ENCODE data around the gene LAMB2. TPM values are rescaled to one million over a fixed set of nuclear protein-coding genes. Genes with fewer than 3 reads are reported as not detected.

Gene LAMB2
- total RNA-seq, 2 experiments from 2014 or later, result 0.44 TPM; not detected in 1

- Histone ChIP-seq H3K9me3 (ENCODE audit: low read length) (no peaks in the 10 kb centered on the region), H2AFZ (ENCODE audit: low read length) (peak overlapping the region; percentile 47; the same call in 1 of the 2 replicates), H3K4me3 (ENCODE audit: low read depth, low read length, poor library complexity, severe bottlenecking) (peak overlapping the region; percentile 94), H3K27ac (ENCODE audit: low read depth, low read length, poor library complexity, severe bottlenecking) (peak overlapping the region; percentile 87), H3K4me1 (ENCODE audit: insufficient read depth, low read length, poor library complexity, severe bottlenecking) (peaks cover 23% of the 10 kb centered on the region), H3K79me2 (ENCODE audit: insufficient read depth, low read depth, low read length) (peaks cover 48% of the 10 kb centered on the region), H3K4me2 (ENCODE audit: low read length) (peak overlapping the region; percentile 97), H4K20me1 (ENCODE audit: insufficient read depth, low read length) (peaks cover 19% of the 10 kb centered on the region; the same call in 1 of the 2 replicates), H3K36me3 (ENCODE audit: insufficient read depth, low read length) (peaks cover 60% of the 10 kb centered on the region), H3K9me2 (ENCODE audit: insufficient read depth, low read length) (no peaks in the 10 kb centered on the region)
- peak; percentile 88 for DNase-seq (ENCODE audit: low spot score)
- CTCF ChIA-PET (ENCODE audit: unreplicated experiment), result interaction anchor here (0.6 to 1.1 kb wide), 5 partner anchors 11 to 376 kb away, joined by 3 to 6 read pairs (median 5); no protein-coding TSS in a partner anchor
- POLR2A ChIA-PET, result interaction anchor here (0.5 to 2.7 kb wide), 17 partner anchors 9 to 482 kb away, joined by 3 to 14 read pairs (median 4); partner anchors contain the start of genes DAG1, IMPDH2, NDUFAF3 and QARS1
- intact Hi-C loops (cut with micrococcal nuclease; ENCODE audit: unreplicated experiment), result loop anchor here (5.0 kb wide), 3 partner anchors 86 to 579 kb away; partner anchors contain the start of genes APEH, ARIH2 and WDR6
- BruUV-seq (replicated peaks), result no TSS peak
- no peak for TF ChIP-seq CTCF (conservative IDR thresholded peaks at IDR 0.05; ENCODE audit: low read length)
- no peak for TF ChIP-seq EZH2phosphoT487 (IDR thresholded peaks at IDR 0.05; ENCODE audit: borderline replicate concordance, low read depth, low read length)
Measured at GRCh38 chr3:49092938-49093852, 39.7 kb downstream of the LAMB2 start.

- intact Hi-C loops (cut with micrococcal nuclease; ENCODE audit: unreplicated experiment), result no loop called here
Measured at GRCh38 chr3:49081429-49081828, 51.4 kb downstream of the LAMB2 start.

More at GRCh38 chr3:49081429-49081828, 51.4 kb downstream of the LAMB2 start:
- CTCF ChIA-PET (ENCODE audit: unreplicated experiment), result no interaction called here
- H3K79me2 ChIP-seq (ENCODE audit: insufficient read depth, low read depth, low read length), result peaks cover 90% of the 10 kb centered on the region
- no peak overlapping the region for H3K4me3 ChIP-seq (ENCODE audit: low read depth, low read length, poor library complexity, severe bottlenecking)
- H4K20me1 ChIP-seq (ENCODE audit: insufficient read depth, low read length), result no peaks in the 10 kb centered on the region; the same call in 1 of the 2 replicates
- no peak overlapping the region for H2AFZ ChIP-seq (ENCODE audit: low read length)
- POLR2A ChIA-PET, result interaction anchor here (0.7 to 2.4 kb wide), 3 partner anchors 9 to 52 kb away, joined by 3 to 12 read pairs (median 4); partner anchors contain the start of genes IMPDH2 and QRICH1
- H3K36me3 ChIP-seq (ENCODE audit: insufficient read depth, low read length), result peaks cover 68% of the 10 kb centered on the region
- H3K4me1 ChIP-seq (ENCODE audit: insufficient read depth, low read length, poor library complexity, severe bottlenecking), result no peaks in the 10 kb centered on the region
- BruUV-seq (replicated peaks), result no TSS peak
- no peaks in the 10 kb centered on the region for H3K9me2 ChIP-seq (ENCODE audit: insufficient read depth, low read length)
- no peak for TF ChIP-seq CTCF (conservative IDR thresholded peaks at IDR 0.05; ENCODE audit: low read length)
- TF ChIP-seq EZH2phosphoT487 (IDR thresholded peaks at IDR 0.05; ENCODE audit: borderline replicate concordance, low read depth, low read length), result no peak
- no peak for DNase-seq (ENCODE audit: low spot score)
- no peak overlapping the region for H3K4me2 ChIP-seq (ENCODE audit: low read length)
- no peaks in the 10 kb centered on the region for H3K9me3 ChIP-seq (ENCODE audit: low read length)
- H3K27ac ChIP-seq (ENCODE audit: low read depth, low read length, poor library complexity, severe bottlenecking), result no peak overlapping the region

All from OCI-LY7 (cell line).